Loucy (cell line): ENCODE measurements around the gene OR2J2.

Experiments
- EZH2phosphoT487 ChIP-seq: fragments of 200-600 bp; IDR thresholded peaks from 2 replicates; pipeline ENCODE4 v1.6.1; 2018; ENCODE audit warnings: antibody characterized with exemption, mild to moderate bottlenecking, moderate library complexity, borderline replicate concordance
- TF ChIP-seq, protein P1 (sequence below): fragments of 200-600 bp; sonication (generic); conservative IDR thresholded peaks from 2 replicates; pipeline ENCODE4 v1.5.1; 2014; ENCODE audit warnings: mild to moderate bottlenecking, antibody characterized with exemption, low read length

DNA sequence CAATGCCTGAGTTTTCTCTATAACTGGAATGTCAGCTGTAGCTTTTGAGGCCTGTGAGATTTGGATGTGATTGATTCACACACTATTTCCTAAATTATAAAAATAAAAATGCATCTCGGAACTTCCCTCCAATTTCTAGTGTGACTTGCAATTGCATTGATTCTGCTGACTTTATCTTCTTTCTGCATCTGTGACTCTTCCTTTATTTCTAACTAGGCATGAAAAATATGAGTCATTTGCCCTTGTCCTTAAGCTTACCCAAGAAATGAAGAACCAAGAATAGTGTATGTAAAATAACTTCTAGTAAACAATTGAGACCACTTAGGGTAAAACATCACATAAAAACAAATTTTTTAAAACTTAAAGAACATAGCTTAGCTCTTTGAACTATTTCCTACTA is 12.9 kb downstream of the OR2J2 start:
- TF ChIP-seq, protein P1, sequence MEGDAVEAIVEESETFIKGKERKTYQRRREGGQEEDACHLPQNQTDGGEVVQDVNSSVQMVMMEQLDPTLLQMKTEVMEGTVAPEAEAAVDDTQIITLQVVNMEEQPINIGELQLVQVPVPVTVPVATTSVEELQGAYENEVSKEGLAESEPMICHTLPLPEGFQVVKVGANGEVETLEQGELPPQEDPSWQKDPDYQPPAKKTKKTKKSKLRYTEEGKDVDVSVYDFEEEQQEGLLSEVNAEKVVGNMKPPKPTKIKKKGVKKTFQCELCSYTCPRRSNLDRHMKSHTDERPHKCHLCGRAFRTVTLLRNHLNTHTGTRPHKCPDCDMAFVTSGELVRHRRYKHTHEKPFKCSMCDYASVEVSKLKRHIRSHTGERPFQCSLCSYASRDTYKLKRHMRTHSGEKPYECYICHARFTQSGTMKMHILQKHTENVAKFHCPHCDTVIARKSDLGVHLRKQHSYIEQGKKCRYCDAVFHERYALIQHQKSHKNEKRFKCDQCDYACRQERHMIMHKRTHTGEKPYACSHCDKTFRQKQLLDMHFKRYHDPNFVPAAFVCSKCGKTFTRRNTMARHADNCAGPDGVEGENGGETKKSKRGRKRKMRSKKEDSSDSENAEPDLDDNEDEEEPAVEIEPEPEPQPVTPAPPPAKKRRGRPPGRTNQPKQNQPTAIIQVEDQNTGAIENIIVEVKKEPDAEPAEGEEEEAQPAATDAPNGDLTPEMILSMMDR, result no peak
- TF ChIP-seq EZH2phosphoT487, result no peak
